Measurements from ENCODE around the gene UPF2. TPM values are rescaled to one million over a fixed set of nuclear protein-coding genes. Genes with fewer than 3 reads are reported as not detected.
"Not testable (repeated sequence)": the region's sequence is repeated elsewhere in the genome, so short reads cannot be mapped to it uniquely, and the experiment has no call there.

UPF2 gene
- polyA plus RNA-seq, 1 donor from 2014 or later = 14.3 TPM

DNA sequence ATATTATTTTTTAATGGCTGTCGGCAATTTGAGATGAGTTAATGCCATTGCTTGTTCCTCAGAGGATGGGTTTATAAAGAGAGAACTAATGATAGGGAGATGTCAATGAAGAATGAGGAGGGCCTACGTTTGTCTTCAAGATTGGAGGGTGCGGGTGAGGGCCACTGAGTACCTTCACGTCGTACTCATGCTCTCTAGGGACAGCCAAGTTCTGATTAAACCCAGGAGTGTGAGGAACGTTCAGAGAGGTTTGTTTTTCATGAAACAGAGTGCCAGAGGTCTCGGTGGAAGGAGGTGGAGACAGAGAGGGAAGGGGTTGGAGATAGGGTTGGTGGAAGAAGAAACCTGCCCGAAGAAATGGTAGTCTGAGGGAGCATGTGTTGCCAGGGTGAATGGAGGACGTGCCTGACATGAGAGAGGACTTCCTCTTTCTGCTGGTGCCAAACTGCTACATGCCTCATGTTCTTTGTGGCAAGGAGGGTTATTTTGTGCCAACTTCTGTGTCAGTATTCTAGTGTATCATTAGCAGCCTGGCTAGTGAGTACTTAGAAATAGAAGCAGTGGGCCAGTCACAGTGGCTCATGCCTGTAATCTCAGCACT lies 35.1 kb upstream of the UPF2 start:
- TF ChIP-seq EZH2 (IDR thresholded peaks at IDR 0.05; ENCODE audit: borderline replicate concordance, insufficient read depth, low read length, poor library complexity, severe bottlenecking) (no peak), RAD21 (conservative IDR thresholded peaks at IDR 0.05) (no peak)
- Histone ChIP-seq H3K27ac (ENCODE audit: low read length) (no peak overlapping the region), H4K20me1 (ENCODE audit: insufficient read depth) (no peaks in the 10 kb centered on the region), H3K4me2 (ENCODE audit: low read length) (no peak overlapping the region), H3K9me3 (ENCODE audit: low read length) (no peaks in the 10 kb centered on the region), H2AFZ (ENCODE audit: low read depth, low read length) (no peak overlapping the region), H3K27me3 (ENCODE audit: insufficient read depth, low read depth, low read length) (no peaks in the 10 kb centered on the region), H3K9ac (ENCODE audit: low read length) (no peak overlapping the region), H3K4me3 (ENCODE audit: low read length) (no peak overlapping the region), H3K79me2 (replicated peaks; ENCODE audit: insufficient read depth, low read length) (no peaks in the 10 kb centered on the region), H3K9me2 (ENCODE audit: insufficient read depth, low read length) (no peaks in the 10 kb centered on the region), H3F3A (ENCODE audit: insufficient read depth, low read length, poor library complexity, severe bottlenecking) (no peaks in the 10 kb centered on the region), H3K36me3 (ENCODE audit: insufficient read depth, low read length) (no peaks in the 10 kb centered on the region)

DNA sequence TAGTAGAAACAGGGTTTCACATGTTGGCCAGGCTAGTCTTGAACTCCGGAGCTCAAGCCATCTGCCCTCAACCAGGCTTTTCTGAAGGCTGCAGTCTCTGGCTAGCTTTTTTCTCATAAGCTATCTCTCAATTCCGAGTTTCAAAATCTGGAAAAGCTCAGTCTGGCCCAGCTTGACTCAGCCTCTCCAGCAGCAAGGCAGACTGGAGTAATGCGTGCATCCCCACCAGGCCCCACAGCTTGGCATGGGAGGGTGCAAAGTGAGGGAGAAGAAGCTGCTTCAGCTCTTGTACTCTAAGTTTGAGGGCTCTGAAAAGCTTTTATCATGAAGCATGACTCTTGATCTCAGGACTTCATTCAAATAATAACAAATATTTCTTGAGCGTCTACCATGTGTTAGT lies 30.9 kb upstream of the UPF2 start:
- no peak for TF ChIP-seq MXI1 (conservative IDR thresholded peaks at IDR 0.05; ENCODE audit: poor library complexity, severe bottlenecking)
- no peak for TF ChIP-seq EP300 (conservative IDR thresholded peaks at IDR 0.05; ENCODE audit: poor library complexity, severe bottlenecking)
- TF ChIP-seq, protein P1, sequence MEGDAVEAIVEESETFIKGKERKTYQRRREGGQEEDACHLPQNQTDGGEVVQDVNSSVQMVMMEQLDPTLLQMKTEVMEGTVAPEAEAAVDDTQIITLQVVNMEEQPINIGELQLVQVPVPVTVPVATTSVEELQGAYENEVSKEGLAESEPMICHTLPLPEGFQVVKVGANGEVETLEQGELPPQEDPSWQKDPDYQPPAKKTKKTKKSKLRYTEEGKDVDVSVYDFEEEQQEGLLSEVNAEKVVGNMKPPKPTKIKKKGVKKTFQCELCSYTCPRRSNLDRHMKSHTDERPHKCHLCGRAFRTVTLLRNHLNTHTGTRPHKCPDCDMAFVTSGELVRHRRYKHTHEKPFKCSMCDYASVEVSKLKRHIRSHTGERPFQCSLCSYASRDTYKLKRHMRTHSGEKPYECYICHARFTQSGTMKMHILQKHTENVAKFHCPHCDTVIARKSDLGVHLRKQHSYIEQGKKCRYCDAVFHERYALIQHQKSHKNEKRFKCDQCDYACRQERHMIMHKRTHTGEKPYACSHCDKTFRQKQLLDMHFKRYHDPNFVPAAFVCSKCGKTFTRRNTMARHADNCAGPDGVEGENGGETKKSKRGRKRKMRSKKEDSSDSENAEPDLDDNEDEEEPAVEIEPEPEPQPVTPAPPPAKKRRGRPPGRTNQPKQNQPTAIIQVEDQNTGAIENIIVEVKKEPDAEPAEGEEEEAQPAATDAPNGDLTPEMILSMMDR (IDR thresholded peaks at IDR 0.05; ENCODE audit: poor library complexity, severe bottlenecking) = no peak
- no peak for TF ChIP-seq POLR2AphosphoS5 (IDR thresholded peaks at IDR 0.05)
- no peak for TF ChIP-seq REST (IDR thresholded peaks at IDR 0.05; ENCODE audit: borderline replicate concordance)
- TF ChIP-seq RAD21 (conservative IDR thresholded peaks at IDR 0.05) = no peak
- TF ChIP-seq EZH2 (IDR thresholded peaks at IDR 0.05; ENCODE audit: borderline replicate concordance, insufficient read depth, low read length, poor library complexity, severe bottlenecking) = no peak
- TF ChIP-seq TAF1 (IDR thresholded peaks at IDR 0.05; ENCODE audit: low read depth) = no peak
- TF ChIP-seq SMC3 (conservative IDR thresholded peaks at IDR 0.05; ENCODE audit: poor library complexity) = no peak
- H3K4me3 ChIP-seq (ENCODE audit: low read length) = no peak overlapping the region

DNA sequence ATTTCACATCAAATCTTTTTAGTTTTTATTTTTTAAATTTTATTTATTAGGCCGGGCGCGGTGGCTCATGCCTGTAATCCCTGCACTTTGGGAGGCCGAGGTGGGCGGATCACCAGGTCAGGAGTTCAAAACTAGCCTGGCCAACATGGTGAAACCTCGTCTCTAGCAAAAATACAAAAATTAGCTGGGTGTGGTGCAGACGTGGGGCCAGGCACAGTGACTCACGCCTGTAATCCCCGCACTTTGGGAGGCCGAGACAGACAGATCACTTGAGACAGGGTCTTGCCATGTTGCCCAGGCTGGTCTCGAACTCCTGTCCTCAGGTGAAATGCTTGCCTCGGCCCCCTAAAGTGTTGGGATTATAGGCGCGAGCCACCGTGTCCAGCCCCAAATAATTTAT lies 28.8 kb upstream of the UPF2 start:
- H3K27me3 ChIP-seq (ENCODE audit: insufficient read depth, low read depth, low read length); H3F3A ChIP-seq (ENCODE audit: insufficient read depth, low read length, poor library complexity, severe bottlenecking); H3K9me2 ChIP-seq (ENCODE audit: insufficient read depth, low read length); H2AFZ ChIP-seq (ENCODE audit: low read depth, low read length); H3K27ac ChIP-seq (ENCODE audit: low read length); H3K4me2 ChIP-seq (ENCODE audit: low read length); H3K36me3 ChIP-seq (ENCODE audit: insufficient read depth, low read length); H3K9me3 ChIP-seq (ENCODE audit: low read length); H3K4me3 ChIP-seq (ENCODE audit: low read length); H4K20me1 ChIP-seq (ENCODE audit: insufficient read depth); H3K9ac ChIP-seq (ENCODE audit: low read length): not testable (repeated sequence)
- peaks cover 17% of the 10 kb centered on the region for H3K79me2 ChIP-seq (replicated peaks; ENCODE audit: insufficient read depth, low read length)

More for the DNA sequence above, 30.9 kb upstream of the UPF2 start:
- no peak overlapping the region for H3K4me2 ChIP-seq (ENCODE audit: low read length)
- no peak overlapping the region for H3K27ac ChIP-seq (ENCODE audit: low read length)
- H4K20me1 ChIP-seq (ENCODE audit: insufficient read depth) = no peaks in the 10 kb centered on the region
- no peaks in the 10 kb centered on the region for H3K9me2 ChIP-seq (ENCODE audit: insufficient read depth, low read length)
- H2AFZ ChIP-seq (ENCODE audit: low read depth, low read length) = no peak overlapping the region
- no peaks in the 10 kb centered on the region for H3K36me3 ChIP-seq (ENCODE audit: insufficient read depth, low read length)
- H3F3A ChIP-seq (ENCODE audit: insufficient read depth, low read length, poor library complexity, severe bottlenecking) = no peaks in the 10 kb centered on the region
- H3K27me3 ChIP-seq (ENCODE audit: insufficient read depth, low read depth, low read length) = no peaks in the 10 kb centered on the region
- H3K9me3 ChIP-seq (ENCODE audit: low read length) = no peaks in the 10 kb centered on the region
- H3K9ac ChIP-seq (ENCODE audit: low read length) = no peak overlapping the region
- H3K79me2 ChIP-seq (replicated peaks; ENCODE audit: insufficient read depth, low read length) = peaks cover 17% of the 10 kb centered on the region
